KG1 (cell line): ENCODE data around the gene KCNK1.

ENCODE experiments used
- DNase-seq: peaks from one replicate; lab custom pipeline; 2025; lab: John Stamatoyannopoulos, UW

The KCNK1 gene

GRCh38 chr1:233613252-233614172 is at the start of gene KCNK1:
TSS of gene KCNK1 (plus strand) at chr1:233614106. CDS start at chr1:233614172, 66 bp downstream.
- no peak for DNase-seq

- DNase-seq = no peak
Observed at GRCh38 chr1:233565313-233565712, 48.6 kb upstream of the KCNK1 start.

- no peak for DNase-seq
Observed at GRCh38 chr1:233566886-233567285, 47.0 kb upstream of the KCNK1 start.

- no peak for DNase-seq
Observed at GRCh38 chr1:233569636-233570035, 44.3 kb upstream of the KCNK1 start.

- DNase-seq = no peak
Observed at GRCh38 chr1:233570216-233570615, 43.7 kb upstream of the KCNK1 start.

GRCh38 chr1:233570706-233571105 is 43.2 kb upstream of the KCNK1 start:
- no peak for DNase-seq

GRCh38 chr1:233572896-233573295 is 41.0 kb upstream of the KCNK1 start:
- DNase-seq = no peak

GRCh38 chr1:233575450-233575849 is 38.5 kb upstream of the KCNK1 start:
- no peak for DNase-seq

- DNase-seq = no peak
Observed at GRCh38 chr1:233582439-233582838, 31.5 kb upstream of the KCNK1 start.

- DNase-seq = no peak
Observed at GRCh38 chr1:233584376-233584775, 29.5 kb upstream of the KCNK1 start.

GRCh38 chr1:233584931-233585330 is 29.0 kb upstream of the KCNK1 start:
- DNase-seq = no peak

GRCh38 chr1:233586301-233586700 is 27.6 kb upstream of the KCNK1 start:
- DNase-seq = no peak

- no peak for DNase-seq
Observed at GRCh38 chr1:233587196-233587595, 26.7 kb upstream of the KCNK1 start.

- DNase-seq = no peak
Observed at GRCh38 chr1:233587958-233588799, 25.7 kb upstream of the KCNK1 start.

- no peak for DNase-seq
Observed at GRCh38 chr1:233597489-233597901, 16.4 kb upstream of the KCNK1 start.

GRCh38 chr1:233598891-233599541 is 14.9 kb upstream of the KCNK1 start:
- no peak for DNase-seq

- no peak for DNase-seq
Observed at GRCh38 chr1:233599542-233600073, 14.3 kb upstream of the KCNK1 start.

GRCh38 chr1:233600488-233600887 is 13.4 kb upstream of the KCNK1 start:
- no peak for DNase-seq

- DNase-seq = no peak
Observed at GRCh38 chr1:233603478-233603877, 10.4 kb upstream of the KCNK1 start.

GRCh38 chr1:233605205-233605604 is 8.7 kb upstream of the KCNK1 start:
- DNase-seq = no peak

- DNase-seq = no peak
Observed at GRCh38 chr1:233606813-233607212, 7.1 kb upstream of the KCNK1 start.
